ENCODE measurements around the gene HOXD13. TPM values are rescaled to one million over a fixed set of nuclear protein-coding genes. Genes with fewer than 3 reads are reported as not detected.
A peak's percentile ranks its signal among the peaks of the same experiment; 100 is the strongest.

Gene HOXD13
- total and polyA plus RNA-seq, 9 donors: 0.05 to 0.45 (median 0.10) TPM; not detected in 3

- no peak overlapping the region for H3K27ac ChIP-seq (ENCODE audit: low read length)
- H3K4me1 ChIP-seq (ENCODE audit: control insufficient read depth, insufficient read depth, low read length): peaks cover 14% of the 10 kb centered on the region
- WGBS (ENCODE audit: insufficient coverage): 15% methylated on average over 20 of the region's 29 CpGs
- no peak for DNase-seq
- H3K36me3 ChIP-seq (ENCODE audit: control insufficient read depth, insufficient read depth, low read length): no peaks in the 10 kb centered on the region
- H3K4me3 ChIP-seq (ENCODE audit: low read length): no peak overlapping the region
- H3K9me3 ChIP-seq (replicated peaks; ENCODE audit: control insufficient read depth, low read depth, low read length): no peaks in the 10 kb centered on the region
- peaks cover 85% of the 10 kb centered on the region for H3K27me3 ChIP-seq (ENCODE audit: control insufficient read depth, insufficient read depth, low read length)
Measured at GRCh38 chr2:176072951-176073904, 19.3 kb upstream of the HOXD13 start.

- WGBS (ENCODE audit: insufficient coverage): 30% methylated on average over 2 of the region's 7 CpGs
- Histone ChIP-seq H3K27me3 (ENCODE audit: control insufficient read depth, insufficient read depth, low read length) (peaks cover 85% of the 10 kb centered on the region), H3K4me1 (ENCODE audit: control insufficient read depth, insufficient read depth, low read length) (peaks cover 13% of the 10 kb centered on the region), H3K9me3 (replicated peaks; ENCODE audit: control insufficient read depth, low read depth, low read length) (no peaks in the 10 kb centered on the region), H3K27ac (ENCODE audit: low read length) (no peak overlapping the region), H3K36me3 (ENCODE audit: control insufficient read depth, insufficient read depth, low read length) (no peaks in the 10 kb centered on the region), H3K4me3 (ENCODE audit: low read length) (no peak overlapping the region)
- no peak for DNase-seq
Measured at GRCh38 chr2:176074919-176075425, 17.5 kb upstream of the HOXD13 start.

- peaks cover 83% of the 10 kb centered on the region for H3K27me3 ChIP-seq (ENCODE audit: control insufficient read depth, insufficient read depth, low read length)
- 4% methylated on average over 7 of the region's 15 CpGs for WGBS (ENCODE audit: insufficient coverage)
- no peak for DNase-seq
Measured at GRCh38 chr2:176075481-176075880, 17.0 kb upstream of the HOXD13 start.

GRCh38 chr2:176076063-176076462 lies 16.5 kb upstream of the HOXD13 start:
- WGBS (ENCODE audit: insufficient coverage): no CpG with 5 or more reads among the region's 7 CpGs

More at GRCh38 chr2:176075481-176075880, 17.0 kb upstream of the HOXD13 start:
- Histone ChIP-seq H3K36me3 (ENCODE audit: control insufficient read depth, insufficient read depth, low read length) (no peaks in the 10 kb centered on the region), H3K27ac (ENCODE audit: low read length) (no peak overlapping the region), H3K9me3 (replicated peaks; ENCODE audit: control insufficient read depth, low read depth, low read length) (no peaks in the 10 kb centered on the region), H3K4me3 (ENCODE audit: low read length) (no peak overlapping the region), H3K4me1 (ENCODE audit: control insufficient read depth, insufficient read depth, low read length) (peaks cover 13% of the 10 kb centered on the region)

GRCh38 chr2:176076796-176077195 lies 15.7 kb upstream of the HOXD13 start:
- no peak overlapping the region for H3K4me3 ChIP-seq (ENCODE audit: low read length)
- no CpG with 5 or more reads among the region's 2 CpGs for WGBS (ENCODE audit: insufficient coverage)
- H3K36me3 ChIP-seq (ENCODE audit: control insufficient read depth, insufficient read depth, low read length): no peaks in the 10 kb centered on the region
- no peak overlapping the region for H3K27ac ChIP-seq (ENCODE audit: low read length)
- no peaks in the 10 kb centered on the region for H3K9me3 ChIP-seq (replicated peaks; ENCODE audit: control insufficient read depth, low read depth, low read length)
- no peak for DNase-seq
- peaks cover 14% of the 10 kb centered on the region for H3K4me1 ChIP-seq (ENCODE audit: control insufficient read depth, insufficient read depth, low read length)
- peaks cover 83% of the 10 kb centered on the region for H3K27me3 ChIP-seq (ENCODE audit: control insufficient read depth, insufficient read depth, low read length)

More at GRCh38 chr2:176076063-176076462, 16.5 kb upstream of the HOXD13 start:
- no peaks in the 10 kb centered on the region for H3K9me3 ChIP-seq (replicated peaks; ENCODE audit: control insufficient read depth, low read depth, low read length)
- no peak overlapping the region for H3K27ac ChIP-seq (ENCODE audit: low read length)
- H3K4me3 ChIP-seq (ENCODE audit: low read length): no peak overlapping the region
- H3K36me3 ChIP-seq (ENCODE audit: control insufficient read depth, insufficient read depth, low read length): no peaks in the 10 kb centered on the region
- peaks cover 83% of the 10 kb centered on the region for H3K27me3 ChIP-seq (ENCODE audit: control insufficient read depth, insufficient read depth, low read length)
- no peak for DNase-seq
- H3K4me1 ChIP-seq (ENCODE audit: control insufficient read depth, insufficient read depth, low read length): peaks cover 17% of the 10 kb centered on the region

GRCh38 chr2:176078541-176079284 lies 13.8 kb upstream of the HOXD13 start:
- Histone ChIP-seq H3K27me3 (ENCODE audit: control insufficient read depth, insufficient read depth, low read length) (peaks cover 84% of the 10 kb centered on the region), H3K4me3 (ENCODE audit: low read length) (no peak overlapping the region), H3K9me3 (replicated peaks; ENCODE audit: control insufficient read depth, low read depth, low read length) (no peaks in the 10 kb centered on the region), H3K4me1 (ENCODE audit: control insufficient read depth, insufficient read depth, low read length) (peaks cover 24% of the 10 kb centered on the region), H3K36me3 (ENCODE audit: control insufficient read depth, insufficient read depth, low read length) (no peaks in the 10 kb centered on the region), H3K27ac (ENCODE audit: low read length) (no peak overlapping the region)
- DNase-seq: no peak
- 17% methylated on average over 9 of the region's 25 CpGs for WGBS (ENCODE audit: insufficient coverage)

- H3K27ac ChIP-seq (ENCODE audit: low read length): no peak overlapping the region
- H3K27me3 ChIP-seq (ENCODE audit: control insufficient read depth, insufficient read depth, low read length): peaks cover 84% of the 10 kb centered on the region
- peaks cover 25% of the 10 kb centered on the region for H3K4me1 ChIP-seq (ENCODE audit: control insufficient read depth, insufficient read depth, low read length)
- H3K9me3 ChIP-seq (replicated peaks; ENCODE audit: control insufficient read depth, low read depth, low read length): no peaks in the 10 kb centered on the region
- H3K4me3 ChIP-seq (ENCODE audit: low read length): peak overlapping the region; percentile 6
- WGBS (ENCODE audit: insufficient coverage): 2% methylated on average over 21 of the region's 30 CpGs
- no peaks in the 10 kb centered on the region for H3K36me3 ChIP-seq (ENCODE audit: control insufficient read depth, insufficient read depth, low read length)
- no peak for DNase-seq
Measured at GRCh38 chr2:176079285-176079830, 13.2 kb upstream of the HOXD13 start.

GRCh38 chr2:176079831-176080539 lies 12.5 kb upstream of the HOXD13 start:
- Histone ChIP-seq H3K36me3 (ENCODE audit: control insufficient read depth, insufficient read depth, low read length) (no peaks in the 10 kb centered on the region), H3K4me1 (ENCODE audit: control insufficient read depth, insufficient read depth, low read length) (peaks cover 31% of the 10 kb centered on the region), H3K27me3 (ENCODE audit: control insufficient read depth, insufficient read depth, low read length) (peaks cover 84% of the 10 kb centered on the region), H3K27ac (ENCODE audit: low read length) (no peak overlapping the region), H3K4me3 (ENCODE audit: low read length) (peak overlapping the region; percentile 6), H3K9me3 (replicated peaks; ENCODE audit: control insufficient read depth, low read depth, low read length) (no peaks in the 10 kb centered on the region)
- 2% methylated on average over 81 of the region's 86 CpGs for WGBS (ENCODE audit: insufficient coverage)
- peak; percentile 62 for DNase-seq

GRCh38 chr2:176080540-176081375 lies 11.8 kb upstream of the HOXD13 start:
- WGBS (ENCODE audit: insufficient coverage): 2% methylated on average over 59 of the region's 68 CpGs
- peaks cover 38% of the 10 kb centered on the region for H3K4me1 ChIP-seq (ENCODE audit: control insufficient read depth, insufficient read depth, low read length)

More at GRCh38 chr2:176080540-176081375, 11.8 kb upstream of the HOXD13 start:
- DNase-seq: no peak
- H3K9me3 ChIP-seq (replicated peaks; ENCODE audit: control insufficient read depth, low read depth, low read length): no peaks in the 10 kb centered on the region
- H3K27me3 ChIP-seq (ENCODE audit: control insufficient read depth, insufficient read depth, low read length): peaks cover 85% of the 10 kb centered on the region
- H3K4me3 ChIP-seq (ENCODE audit: low read length): peak overlapping the region; percentile 9
- H3K36me3 ChIP-seq (ENCODE audit: control insufficient read depth, insufficient read depth, low read length): no peaks in the 10 kb centered on the region
- no peak overlapping the region for H3K27ac ChIP-seq (ENCODE audit: low read length)

All from muscle of leg (tissue), 11 donors.